Immature natural killer cell (primary cell): ENCODE data around the gene ATE1. TPM values are rescaled to one million over a fixed set of nuclear protein-coding genes. Genes with fewer than 3 reads are reported as not detected.

Experiments
- DNase-seq, 3 donors: peaks; one replicate each; pipeline ENCODE4 v3.0.0; 2022; ENCODE audit warnings: mixed read lengths in 1 of 3
- H3K27ac Mint-ChIP-seq, 6 donors: one replicate each; pipeline ENCODE4 v1.8.0; 2020; ENCODE audit warnings: mixed read lengths in 6 of 6, mild to moderate bottlenecking in 5 of 6, inconsistent platforms in 4 of 6, moderate library complexity in 3 of 6
- H3K27me3 Mint-ChIP-seq, 3 donors: one replicate each; pipeline ENCODE4 v1.8.0; 2020 to 2021; ENCODE audit warnings: low read depth in 3 of 3, mild to moderate bottlenecking in 3 of 3, mixed read lengths in 3 of 3, moderate library complexity in 3 of 3, inconsistent platforms in 1 of 3
- H3K36me3 Mint-ChIP-seq, 3 donors: one replicate each; pipeline ENCODE4 v1.8.0; 2020; ENCODE audit warnings: mixed read lengths in 3 of 3, inconsistent platforms in 2 of 3, mild to moderate bottlenecking in 2 of 3
- H3K4me1 Mint-ChIP-seq, 2 donors: one replicate each; pipeline ENCODE4 v1.8.0; 2020; ENCODE audit warnings: inconsistent platforms in 2 of 2, mild to moderate bottlenecking in 2 of 2, mixed read lengths in 2 of 2, moderate library complexity in 1 of 2
- H3K4me3 Mint-ChIP-seq, 5 donors: one replicate each; pipeline ENCODE4 v1.8.0; 2020; ENCODE audit warnings: mild to moderate bottlenecking in 5 of 5, mixed read lengths in 5 of 5, inconsistent platforms in 3 of 5, moderate library complexity in 3 of 5
- H3K9me3 Mint-ChIP-seq, 6 donors: one replicate each; pipeline ENCODE4 v1.8.0; 2020; ENCODE audit warnings: mild to moderate bottlenecking in 6 of 6, mixed read lengths in 6 of 6, inconsistent platforms in 4 of 6, moderate library complexity in 3 of 6
- polyA plus RNA-seq, 3 donors: library from polyadenylated mRNA; unstranded; fragments of 300-500 nt; fragmentation: Illumina TruSeq; gene quantifications; one replicate each; pipeline ENCODE4 v1.2.3, GENCODE V29; 2021

Gene ATE1
- polyA plus RNA-seq, 3 donors from 2014 or later: 16.9 to 34.5 (median 32.9) TPM

- Mint-ChIP-seq H3K4me3 (no peak overlapping the region), H3K4me1 (peaks cover 0 to 1% of the 10 kb centered on the region in 2 donors), H3K27me3 (no peaks in the 10 kb centered on the region), H3K27ac (peak overlapping the region in 1 of 6 donors; percentile 12), H3K9me3 (no peaks in the 10 kb centered on the region), H3K36me3 (peaks cover 12 to 17% (median 14%) of the 10 kb centered on the region in 3 donors)
- no peak for DNase-seq
These were observed 46.9 kb downstream of the ATE1 start for GRCh38 chr10:121880895-121881294.

GRCh38 chr10:121879476-121879875 lies 48.4 kb downstream of the ATE1 start:
- no peak overlapping the region for H3K4me3 Mint-ChIP-seq
- no peak overlapping the region for H3K27ac Mint-ChIP-seq
- H3K36me3 Mint-ChIP-seq: peaks cover 12 to 21% (median 14%) of the 10 kb centered on the region in 3 donors

GRCh38 chr10:121873236-121873635 lies 54.6 kb downstream of the ATE1 start:
- H3K9me3 Mint-ChIP-seq: no peaks in the 10 kb centered on the region
- H3K27ac Mint-ChIP-seq: peak overlapping the region in 1 of 6 donors; percentile 34
- no peaks in the 10 kb centered on the region for H3K4me1 Mint-ChIP-seq
- no peak for DNase-seq
- H3K27me3 Mint-ChIP-seq: peaks cover 0 to 6% (median 0%) of the 10 kb centered on the region in 3 donors
- H3K4me3 Mint-ChIP-seq: no peak overlapping the region
- H3K36me3 Mint-ChIP-seq: peaks cover 16 to 40% (median 16%) of the 10 kb centered on the region in 3 donors

More at GRCh38 chr10:121879476-121879875, 48.4 kb downstream of the ATE1 start:
- no peak for DNase-seq
- H3K9me3 Mint-ChIP-seq: no peaks in the 10 kb centered on the region
- peaks cover 0 to 1% of the 10 kb centered on the region in 2 donors for H3K4me1 Mint-ChIP-seq
- peaks cover 0 to 3% (median 0%) of the 10 kb centered on the region in 3 donors for H3K27me3 Mint-ChIP-seq

- H3K27ac Mint-ChIP-seq: no peak overlapping the region
- peaks cover 0 to 3% (median 0%) of the 10 kb centered on the region in 3 donors for H3K27me3 Mint-ChIP-seq
- peaks cover 13 to 31% (median 16%) of the 10 kb centered on the region in 3 donors for H3K36me3 Mint-ChIP-seq
- no peaks in the 10 kb centered on the region for H3K9me3 Mint-ChIP-seq
- H3K4me3 Mint-ChIP-seq: no peak overlapping the region
- H3K4me1 Mint-ChIP-seq: peaks cover 3 to 11% of the 10 kb centered on the region in 2 donors
- DNase-seq: no peak
These were observed 57.4 kb downstream of the ATE1 start for GRCh38 chr10:121870413-121870812.

GRCh38 chr10:121865554-121865953 lies 62.3 kb downstream of the ATE1 start:
- no peaks in the 10 kb centered on the region for H3K9me3 Mint-ChIP-seq
- peaks cover 0 to 2% (median 0%) of the 10 kb centered on the region in 3 donors for H3K27me3 Mint-ChIP-seq
- H3K36me3 Mint-ChIP-seq: peaks cover 16 to 37% (median 31%) of the 10 kb centered on the region in 3 donors
- peaks cover 20 to 35% of the 10 kb centered on the region in 2 donors for H3K4me1 Mint-ChIP-seq
- no peak overlapping the region for H3K27ac Mint-ChIP-seq
- no peak for DNase-seq
- no peak overlapping the region for H3K4me3 Mint-ChIP-seq

- H3K4me1 Mint-ChIP-seq: peaks cover 20 to 35% of the 10 kb centered on the region in 2 donors
- peak overlapping the region in 1 of 6 donors; percentile 2 for H3K27ac Mint-ChIP-seq
- H3K4me3 Mint-ChIP-seq: no peak overlapping the region
- no peak for DNase-seq
- peaks cover 16 to 32% (median 31%) of the 10 kb centered on the region in 3 donors for H3K36me3 Mint-ChIP-seq
- H3K9me3 Mint-ChIP-seq: no peaks in the 10 kb centered on the region
- peaks cover 0 to 2% (median 0%) of the 10 kb centered on the region in 3 donors for H3K27me3 Mint-ChIP-seq
These were observed 63.2 kb downstream of the ATE1 start for GRCh38 chr10:121864653-121865052.

GRCh38 chr10:121864168-121864567 lies 63.7 kb downstream of the ATE1 start:
- DNase-seq: no peak
- H3K27me3 Mint-ChIP-seq: peaks cover 0 to 2% (median 0%) of the 10 kb centered on the region in 3 donors
- H3K4me1 Mint-ChIP-seq: peaks cover 20 to 35% of the 10 kb centered on the region in 2 donors
- no peaks in the 10 kb centered on the region for H3K9me3 Mint-ChIP-seq
- H3K27ac Mint-ChIP-seq: no peak overlapping the region
- peaks cover 13 to 27% (median 27%) of the 10 kb centered on the region in 3 donors for H3K36me3 Mint-ChIP-seq
- H3K4me3 Mint-ChIP-seq: no peak overlapping the region

- no peaks in the 10 kb centered on the region for H3K27me3 Mint-ChIP-seq
- no peak for DNase-seq
- no peak overlapping the region for H3K4me3 Mint-ChIP-seq
- H3K36me3 Mint-ChIP-seq: peaks cover 9 to 28% (median 23%) of the 10 kb centered on the region in 3 donors
- no peaks in the 10 kb centered on the region for H3K9me3 Mint-ChIP-seq
- no peak overlapping the region for H3K27ac Mint-ChIP-seq
- H3K4me1 Mint-ChIP-seq: peaks cover 20 to 35% of the 10 kb centered on the region in 2 donors
These were observed 65.2 kb downstream of the ATE1 start for GRCh38 chr10:121862649-121863048.

- Mint-ChIP-seq H3K36me3 (peaks cover 14 to 32% (median 23%) of the 10 kb centered on the region in 3 donors), H3K4me3 (no peak overlapping the region), H3K4me1 (peaks cover 20 to 35% of the 10 kb centered on the region in 2 donors), H3K27ac (no peak overlapping the region), H3K9me3 (no peaks in the 10 kb centered on the region), H3K27me3 (no peaks in the 10 kb centered on the region)
- DNase-seq: no peak
These were observed 65.8 kb downstream of the ATE1 start for GRCh38 chr10:121862042-121862441.

GRCh38 chr10:121860810-121861209 lies 67.0 kb downstream of the ATE1 start:
- Mint-ChIP-seq H3K36me3 (peaks cover 17 to 27% (median 23%) of the 10 kb centered on the region in 3 donors), H3K9me3 (no peaks in the 10 kb centered on the region)

GRCh38 chr10:121854809-121855445 lies 72.9 kb downstream of the ATE1 start:
- Mint-ChIP-seq H3K27ac (no peak overlapping the region), H3K9me3 (no peaks in the 10 kb centered on the region), H3K27me3 (peaks cover 0 to 2% (median 0%) of the 10 kb centered on the region in 3 donors), H3K4me1 (no peaks in the 10 kb centered on the region), H3K36me3 (peaks cover 19 to 26% (median 22%) of the 10 kb centered on the region in 3 donors), H3K4me3 (no peak overlapping the region)
- DNase-seq: no peak

More at GRCh38 chr10:121860810-121861209, 67.0 kb downstream of the ATE1 start:
- no peak for DNase-seq
- Mint-ChIP-seq H3K27ac (no peak overlapping the region), H3K27me3 (no peaks in the 10 kb centered on the region), H3K4me1 (peaks cover 19 to 28% of the 10 kb centered on the region in 2 donors), H3K4me3 (no peak overlapping the region)

GRCh38 chr10:121853950-121854349 lies 73.9 kb downstream of the ATE1 start:
- H3K4me1 Mint-ChIP-seq: no peaks in the 10 kb centered on the region
- H3K36me3 Mint-ChIP-seq: peaks cover 23 to 34% (median 31%) of the 10 kb centered on the region in 3 donors
- no peak overlapping the region for H3K27ac Mint-ChIP-seq

GRCh38 chr10:121851786-121852185 lies 76.0 kb downstream of the ATE1 start:
- peaks cover 10 to 22% (median 20%) of the 10 kb centered on the region in 3 donors for H3K36me3 Mint-ChIP-seq
- peaks cover 0 to 2% (median 0%) of the 10 kb centered on the region in 3 donors for H3K27me3 Mint-ChIP-seq
- no peak overlapping the region for H3K4me3 Mint-ChIP-seq
- H3K27ac Mint-ChIP-seq: no peak overlapping the region
- H3K4me1 Mint-ChIP-seq: no peaks in the 10 kb centered on the region
- H3K9me3 Mint-ChIP-seq: no peaks in the 10 kb centered on the region
- no peak for DNase-seq

More at GRCh38 chr10:121853950-121854349, 73.9 kb downstream of the ATE1 start:
- H3K4me3 Mint-ChIP-seq: no peak overlapping the region
- no peak for DNase-seq
- H3K9me3 Mint-ChIP-seq: no peaks in the 10 kb centered on the region
- peaks cover 0 to 2% (median 0%) of the 10 kb centered on the region in 3 donors for H3K27me3 Mint-ChIP-seq

- peaks cover 27 to 38% (median 37%) of the 10 kb centered on the region in 3 donors for H3K36me3 Mint-ChIP-seq
- no peak overlapping the region for H3K27ac Mint-ChIP-seq
- DNase-seq: no peak
- peaks cover 0 to 8% of the 10 kb centered on the region in 2 donors for H3K4me1 Mint-ChIP-seq
- no peak overlapping the region for H3K4me3 Mint-ChIP-seq
- H3K9me3 Mint-ChIP-seq: peaks cover 0 to 9% (median 2%) of the 10 kb centered on the region in 6 donors
- H3K27me3 Mint-ChIP-seq: peaks cover 0 to 2% (median 0%) of the 10 kb centered on the region in 3 donors
These were observed 79.7 kb downstream of the ATE1 start for GRCh38 chr10:121848082-121848481.
